ENCODE results near the gene SNRK. TPM values are rescaled to one million over a fixed set of nuclear protein-coding genes. Genes with fewer than 3 reads are reported as not detected.

SNRK gene
- total RNA-seq, 2 experiments from 2014 or later: 215 to 217 TPM

DNA sequence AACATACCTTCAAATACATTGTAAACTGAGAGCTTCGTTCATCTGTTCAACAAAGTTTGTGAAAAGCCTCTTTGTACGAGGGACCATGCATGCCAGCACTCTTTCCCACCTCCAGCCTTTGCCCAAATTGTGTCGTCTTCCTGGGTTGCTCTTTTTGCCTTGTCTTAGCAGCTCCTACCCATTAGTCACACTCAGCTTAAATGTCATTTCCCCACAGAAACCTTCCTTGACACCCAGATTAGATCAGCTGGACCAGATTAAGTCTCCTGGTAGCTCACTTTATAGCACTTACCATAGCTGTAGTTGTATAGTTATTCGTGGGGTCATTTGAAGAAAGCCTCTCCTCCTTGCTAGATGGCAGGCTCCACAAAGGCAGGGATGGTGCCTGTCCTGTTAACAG lies 24.1 kb upstream of the SNRK start:
- TF ChIP-seq CTCF (IDR thresholded peaks at IDR 0.05): no peak
- Mint-ChIP-seq H3K9me3 (no peaks in the 10 kb centered on the region), H3K27ac (no peak overlapping the region), H3K4me3 (no peak overlapping the region), H3K4me1 (ENCODE audit: low read depth) (peaks cover 14% of the 10 kb centered on the region), H3K27me3 (no peaks in the 10 kb centered on the region), H3K36me3 (ENCODE audit: low read depth) (no peaks in the 10 kb centered on the region)
- ChIA-PET POLR2A (interaction anchor here (1.4 kb wide), 1 partner anchor 8 kb away, joined by 3 read pairs; no protein-coding TSS in a partner anchor), CTCF (no interaction called here)
- no peaks in the 10 kb centered on the region for H3K9me3 ChIP-seq (ENCODE audit: control insufficient read depth in 1 of 2, insufficient read depth in 1 of 2, low read length in 2 of 2)
- DNase-seq (no peak), ATAC-seq (ENCODE audit: poor library complexity) (no peak)
- H3K27me3 ChIP-seq (ENCODE audit: control insufficient read depth in 1 of 2, insufficient read depth in 2 of 2, low read length in 2 of 2): no peaks in the 10 kb centered on the region
- peaks cover 10% of the 10 kb centered on the region for H3K4me1 ChIP-seq (ENCODE audit: insufficient read depth, low read length)
- H3K36me3 ChIP-seq (ENCODE audit: insufficient read depth, low read length): no peaks in the 10 kb centered on the region
- no peak overlapping the region for H3K27ac ChIP-seq (ENCODE audit: low read depth in 1 of 2, low read length in 2 of 2)
- no peak overlapping the region for H3K4me3 ChIP-seq (ENCODE audit: low read length)
- intact Hi-C loops (cut with DNase I, micrococcal nuclease): no loop called here

DNA sequence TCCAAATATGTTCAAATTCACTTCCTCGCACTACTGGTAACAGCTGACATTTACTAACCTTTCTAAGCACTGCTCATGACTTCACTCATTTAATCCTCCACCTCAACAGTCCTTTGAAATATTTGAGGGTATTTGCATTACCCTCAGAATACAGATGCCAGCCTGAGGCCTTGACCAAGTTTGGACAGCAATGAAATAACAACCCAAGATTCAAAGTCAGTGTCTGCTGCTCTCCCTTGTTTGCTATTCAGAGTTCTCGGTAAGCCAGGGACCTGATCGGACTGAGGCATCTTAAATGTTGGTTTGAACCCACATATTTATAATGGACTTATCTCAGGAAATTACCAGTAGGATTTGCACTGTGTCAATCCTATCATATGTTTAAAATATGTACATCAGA lies 19.9 kb upstream of the SNRK start:
- Histone ChIP-seq H3K4me3 (ENCODE audit: low read length) (no peak overlapping the region), H3K4me1 (ENCODE audit: insufficient read depth, low read length) (no peaks in the 10 kb centered on the region), H3K36me3 (ENCODE audit: insufficient read depth, low read length) (no peaks in the 10 kb centered on the region), H3K27me3 (ENCODE audit: control insufficient read depth in 1 of 2, insufficient read depth in 2 of 2, low read length in 2 of 2) (no peaks in the 10 kb centered on the region), H3K9me3 (ENCODE audit: control insufficient read depth in 1 of 2, insufficient read depth in 1 of 2, low read length in 2 of 2) (no peaks in the 10 kb centered on the region), H3K27ac (ENCODE audit: low read depth in 1 of 2, low read length in 2 of 2) (no peak overlapping the region)
- DNase-seq (no peak), ATAC-seq (ENCODE audit: poor library complexity) (no peak)
- no peak for TF ChIP-seq CTCF (IDR thresholded peaks at IDR 0.05)
- Mint-ChIP-seq H3K27me3 (no peaks in the 10 kb centered on the region), H3K4me1 (ENCODE audit: low read depth) (no peaks in the 10 kb centered on the region), H3K36me3 (ENCODE audit: low read depth) (no peaks in the 10 kb centered on the region), H3K27ac (no peak overlapping the region), H3K4me3 (no peak overlapping the region), H3K9me3 (no peaks in the 10 kb centered on the region)
- ChIA-PET POLR2A (interaction anchor here (0.7 kb wide), 1 partner anchor 22 kb away, joined by 3 read pairs; no protein-coding TSS in a partner anchor), CTCF (no interaction called here)
- intact Hi-C loops (cut with DNase I, micrococcal nuclease): no loop called here

DNA sequence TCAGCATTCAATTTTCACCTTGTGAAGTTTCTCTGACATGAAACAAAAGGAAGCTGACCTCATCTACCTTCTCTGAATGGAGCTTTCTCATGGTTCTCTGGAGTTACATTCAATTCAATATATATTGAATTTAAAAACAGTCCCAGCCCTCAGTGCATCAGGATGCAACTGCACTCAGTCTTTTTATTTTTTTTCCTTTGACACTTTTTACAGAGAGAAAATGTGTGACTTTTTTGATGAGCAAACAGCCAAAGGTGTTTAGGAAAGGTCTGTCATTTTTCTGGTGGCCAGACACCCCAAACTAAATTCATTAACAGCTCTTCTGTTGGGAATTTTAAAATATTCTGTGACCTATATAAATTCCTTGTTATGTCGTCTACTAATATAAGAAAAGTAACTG lies 19.3 kb upstream of the SNRK start:
- no peak for TF ChIP-seq CTCF (IDR thresholded peaks at IDR 0.05)
- H3K27ac ChIP-seq (ENCODE audit: low read depth in 1 of 2, low read length in 2 of 2): no peak overlapping the region
- H3K4me3 ChIP-seq (ENCODE audit: low read length): no peak overlapping the region
- POLR2A ChIA-PET: no interaction called here
- no peaks in the 10 kb centered on the region for H3K4me1 ChIP-seq (ENCODE audit: insufficient read depth, low read length)
- Mint-ChIP-seq H3K4me1 (ENCODE audit: low read depth) (no peaks in the 10 kb centered on the region), H3K27me3 (no peaks in the 10 kb centered on the region), H3K36me3 (ENCODE audit: low read depth) (no peaks in the 10 kb centered on the region), H3K9me3 (no peaks in the 10 kb centered on the region), H3K4me3 (no peak overlapping the region), H3K27ac (no peak overlapping the region)
- CTCF ChIA-PET: no interaction called here
- H3K9me3 ChIP-seq (ENCODE audit: control insufficient read depth in 1 of 2, insufficient read depth in 1 of 2, low read length in 2 of 2): no peaks in the 10 kb centered on the region
- H3K27me3 ChIP-seq (ENCODE audit: control insufficient read depth in 1 of 2, insufficient read depth in 2 of 2, low read length in 2 of 2): no peaks in the 10 kb centered on the region
- intact Hi-C loops (cut with DNase I, micrococcal nuclease): no loop called here
- no peaks in the 10 kb centered on the region for H3K36me3 ChIP-seq (ENCODE audit: insufficient read depth, low read length)
- DNase-seq (no peak), ATAC-seq (ENCODE audit: poor library complexity) (no peak)

Data from CD4-positive, alpha-beta T cell (primary cell).